ENCODE data around the gene MACROH2A2. TPM values are rescaled to one million over a fixed set of nuclear protein-coding genes. Genes with fewer than 3 reads are reported as not detected.
"Not testable (repeated sequence)": the region's sequence is repeated elsewhere in the genome, so short reads cannot be mapped to it uniquely, and the experiment has no call there.

MACROH2A2 gene
- total and polyA plus RNA-seq, 2 experiments from 2014 or later: 11.6 to 16.2 TPM

- not testable (repeated sequence) for H4K20me1 ChIP-seq (replicated peaks; ENCODE audit: insufficient read depth); H3K36me3 ChIP-seq (ENCODE audit: insufficient read depth); H3K9me2 ChIP-seq (ENCODE audit: insufficient read depth); H3K27ac ChIP-seq (ENCODE audit: low read depth); H2AFZ ChIP-seq; H3F3A ChIP-seq (replicated peaks; ENCODE audit: low read depth); H3K79me2 ChIP-seq (replicated peaks; ENCODE audit: insufficient read depth)
- DNase-seq (ENCODE audit: low spot score) (peak; percentile 74), ATAC-seq (peak; percentile 58)
- Histone ChIP-seq H3K4me3 (peak overlapping the region; percentile 25; the same call in 1 of the 2 replicates), H3K4me2 (peak overlapping the region; percentile 61), H3K27me3 (ENCODE audit: insufficient read depth) (peaks cover 65% of the 10 kb centered on the region), H3K4me1 (ENCODE audit: insufficient read depth) (peaks cover 24% of the 10 kb centered on the region)
- Mint-ChIP-seq H3K4me3 (peak overlapping the region; percentile 66), H3K9me3 (peaks cover 19% of the 10 kb centered on the region; the same call in 2 of the 3 replicates), H3K36me3 (ENCODE audit: low read depth) (peaks cover 11% of the 10 kb centered on the region; the same call in 2 of the 3 replicates), H3K4me1 (peaks cover 27% of the 10 kb centered on the region), H3K27ac (peak overlapping the region; percentile 45; the same call in 1 of the 2 replicates), H3K27me3 (ENCODE audit: insufficient read depth, low read depth, poor library complexity) (peaks cover 27% of the 10 kb centered on the region)
- TF ChIP-seq NANOG (IDR thresholded peaks at IDR 0.05; ENCODE audit: borderline replicate concordance) (0 out of 2 replicates have a peak, but pooled peaks have one; percentile 3), CREB1 (CRISPR knock-in tag; IDR thresholded peaks at IDR 0.05; ENCODE audit: low read depth) (0 out of 2 replicates have a peak, but pooled peaks have one; percentile 14), POLR2AphosphoS5 (IDR thresholded peaks at IDR 0.05; ENCODE audit: low read depth) (0 out of 2 replicates have a peak, but pooled peaks have one; percentile 32)
Measured at GRCh38 chr10:70041739-70042138, 10.9 kb upstream of the MACROH2A2 start.

GRCh38 chr10:70047066-70047465 lies 5.6 kb upstream of the MACROH2A2 start:
- not testable (repeated sequence) for H4K20me1 ChIP-seq (replicated peaks; ENCODE audit: insufficient read depth); H3F3A ChIP-seq (replicated peaks; ENCODE audit: low read depth); H3K9me3 Mint-ChIP-seq; H3K27ac ChIP-seq (ENCODE audit: low read depth); ATAC-seq; H2AFZ ChIP-seq; H3K36me3 Mint-ChIP-seq (ENCODE audit: low read depth); H3K79me2 ChIP-seq (replicated peaks; ENCODE audit: insufficient read depth); H3K27ac Mint-ChIP-seq; DNase-seq (ENCODE audit: low spot score); H3K4me3 ChIP-seq; H3K4me3 Mint-ChIP-seq; H3K4me2 ChIP-seq; H3K9me2 ChIP-seq (ENCODE audit: insufficient read depth); H3K36me3 ChIP-seq (ENCODE audit: insufficient read depth)
- Mint-ChIP-seq H3K27me3 (ENCODE audit: insufficient read depth, low read depth, poor library complexity) (peaks cover 44% of the 10 kb centered on the region), H3K4me1 (peaks cover 28% of the 10 kb centered on the region)
- peaks cover 16% of the 10 kb centered on the region for H3K4me1 ChIP-seq (ENCODE audit: insufficient read depth)
- peaks cover 88% of the 10 kb centered on the region for H3K27me3 ChIP-seq (ENCODE audit: insufficient read depth)

GRCh38 chr10:70048030-70048723 lies 4.5 kb upstream of the MACROH2A2 start:
- H3K4me1 ChIP-seq (ENCODE audit: insufficient read depth): peaks cover 5% of the 10 kb centered on the region; the same call in 1 of the 2 replicates
- H3K27me3 ChIP-seq (ENCODE audit: insufficient read depth): peaks cover 89% of the 10 kb centered on the region
- peaks cover 6% of the 10 kb centered on the region; the same call in 2 of the 3 replicates for H3K36me3 Mint-ChIP-seq (ENCODE audit: low read depth)
- H3K4me1 Mint-ChIP-seq: peaks cover 23% of the 10 kb centered on the region
- no peak for ATAC-seq
- H3F3A ChIP-seq (replicated peaks; ENCODE audit: low read depth): no peaks in the 10 kb centered on the region
- H3K4me2 ChIP-seq: no peak overlapping the region
- H3K4me3 Mint-ChIP-seq: no peak overlapping the region
- H2AFZ ChIP-seq: no peak overlapping the region
- DNase-seq (ENCODE audit: low spot score): no peak
- no peak overlapping the region for H3K27ac Mint-ChIP-seq
- no peaks in the 10 kb centered on the region; the same call in 1 of the 2 replicates for H4K20me1 ChIP-seq (replicated peaks; ENCODE audit: insufficient read depth)
- no peaks in the 10 kb centered on the region for H3K79me2 ChIP-seq (replicated peaks; ENCODE audit: insufficient read depth)
- peaks cover 43% of the 10 kb centered on the region for H3K27me3 Mint-ChIP-seq (ENCODE audit: insufficient read depth, low read depth, poor library complexity)
- no peaks in the 10 kb centered on the region for H3K36me3 ChIP-seq (ENCODE audit: insufficient read depth)
- peaks cover 6% of the 10 kb centered on the region; the same call in 2 of the 3 replicates for H3K9me3 Mint-ChIP-seq
- no peak overlapping the region for H3K27ac ChIP-seq (ENCODE audit: low read depth)
- no peak overlapping the region for H3K4me3 ChIP-seq
- no peaks in the 10 kb centered on the region for H3K9me2 ChIP-seq (ENCODE audit: insufficient read depth)
- TF ChIP-seq POLR2AphosphoS5 (IDR thresholded peaks at IDR 0.05; ENCODE audit: low read depth): no peak
- TF ChIP-seq NANOG (IDR thresholded peaks at IDR 0.05; ENCODE audit: borderline replicate concordance): no peak
- no peak for TF ChIP-seq EZH2phosphoT487 (IDR thresholded peaks at IDR 0.05; ENCODE audit: unreplicated experiment)
- no peak for TF ChIP-seq JUNB (IDR thresholded peaks at IDR 0.05; ENCODE audit: unreplicated experiment)
- TF ChIP-seq, protein P1, sequence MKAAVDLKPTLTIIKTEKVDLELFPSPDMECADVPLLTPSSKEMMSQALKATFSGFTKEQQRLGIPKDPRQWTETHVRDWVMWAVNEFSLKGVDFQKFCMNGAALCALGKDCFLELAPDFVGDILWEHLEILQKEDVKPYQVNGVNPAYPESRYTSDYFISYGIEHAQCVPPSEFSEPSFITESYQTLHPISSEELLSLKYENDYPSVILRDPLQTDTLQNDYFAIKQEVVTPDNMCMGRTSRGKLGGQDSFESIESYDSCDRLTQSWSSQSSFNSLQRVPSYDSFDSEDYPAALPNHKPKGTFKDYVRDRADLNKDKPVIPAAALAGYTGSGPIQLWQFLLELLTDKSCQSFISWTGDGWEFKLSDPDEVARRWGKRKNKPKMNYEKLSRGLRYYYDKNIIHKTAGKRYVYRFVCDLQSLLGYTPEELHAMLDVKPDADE (IDR thresholded peaks at IDR 0.05): no peak
- TF ChIP-seq ZNF114 (CRISPR knock-in tag; IDR thresholded peaks at IDR 0.05): no peak
- no peak for TF ChIP-seq ZNF331 (CRISPR knock-in tag; IDR thresholded peaks at IDR 0.05; ENCODE audit: low read depth)
- TF ChIP-seq STAT1 (IDR thresholded peaks at IDR 0.05; ENCODE audit: unreplicated experiment): no peak
- TF ChIP-seq CREB1 (CRISPR knock-in tag; IDR thresholded peaks at IDR 0.05; ENCODE audit: low read depth): no peak
- no peak for TF ChIP-seq EZH2 (IDR thresholded peaks at IDR 0.05; ENCODE audit: low read depth, unreplicated experiment)

Measured in GM23338 (cell line).